HCEC 1CT (cell line): ENCODE results near the gene PPP1R13B.
"Not testable (repeated sequence)": the region's sequence is repeated elsewhere in the genome, so short reads cannot be mapped to it uniquely, and the experiment has no call there.

Experiments
- DNase-seq: peaks from one replicate; pipeline ENCODE4 v3.0.0-alpha.2; 2017

PPP1R13B gene

DNA sequence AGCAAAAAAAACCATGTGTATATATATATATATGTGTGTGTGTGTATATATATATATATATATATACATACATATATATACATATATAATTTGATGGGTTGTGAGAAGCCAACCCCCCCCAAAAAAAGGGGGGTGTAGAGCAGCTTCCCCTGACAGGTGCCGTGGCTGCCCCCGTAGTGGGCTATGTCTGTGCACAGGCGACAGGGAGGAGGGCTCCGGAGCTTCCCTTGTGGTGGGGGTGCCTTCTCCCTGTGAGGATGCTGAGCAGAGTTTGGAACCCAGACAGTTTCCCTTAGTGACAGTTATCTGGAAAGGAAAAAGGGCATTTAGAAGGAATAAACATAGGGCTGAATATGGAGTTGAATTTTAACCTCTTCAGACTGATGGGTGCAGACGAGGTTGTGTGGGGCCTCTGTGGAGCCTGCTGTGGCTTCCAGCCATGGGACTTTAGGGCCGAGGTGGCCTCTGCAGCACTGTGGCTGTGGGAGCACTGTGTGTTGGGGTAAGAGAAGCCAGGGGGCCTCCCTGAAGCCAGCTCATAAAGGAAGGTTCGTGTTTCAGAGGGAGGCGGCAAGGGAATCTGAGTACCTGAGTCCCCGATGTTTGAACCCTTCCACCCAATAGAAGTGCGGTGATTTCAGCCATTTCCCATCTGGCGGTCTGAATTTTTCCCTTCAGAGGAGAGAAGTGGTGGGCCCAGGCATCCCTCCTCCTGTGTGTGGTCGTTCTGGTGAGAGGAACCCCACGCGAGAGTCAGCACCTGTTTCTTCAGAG lies 151.9 kb downstream of the PPP1R13B start:
- no peak for DNase-seq

DNA sequence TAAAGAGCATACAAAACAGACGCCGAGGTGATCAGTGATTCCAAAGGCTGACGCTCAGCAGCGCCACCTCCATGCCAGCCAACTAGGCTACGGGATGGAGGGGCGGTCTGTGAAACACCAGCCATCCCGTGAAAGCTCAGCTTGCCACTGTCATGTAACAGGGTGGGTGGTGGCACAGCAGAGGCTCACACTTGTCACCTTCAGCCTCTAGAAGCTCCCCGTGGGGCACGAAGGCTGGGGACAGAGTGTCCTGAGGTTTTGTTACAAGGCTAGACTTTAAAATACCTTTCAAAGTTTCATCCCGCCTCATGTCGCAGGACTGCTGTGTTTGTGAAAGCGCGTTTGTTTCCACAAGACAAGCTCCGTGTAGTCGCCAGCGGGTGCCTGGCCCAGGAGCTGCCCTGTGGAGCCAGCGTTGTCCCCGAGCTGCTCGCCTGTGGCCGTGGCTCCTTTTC lies 152.8 kb downstream of the PPP1R13B start:
- DNase-seq, result no peak

DNA sequence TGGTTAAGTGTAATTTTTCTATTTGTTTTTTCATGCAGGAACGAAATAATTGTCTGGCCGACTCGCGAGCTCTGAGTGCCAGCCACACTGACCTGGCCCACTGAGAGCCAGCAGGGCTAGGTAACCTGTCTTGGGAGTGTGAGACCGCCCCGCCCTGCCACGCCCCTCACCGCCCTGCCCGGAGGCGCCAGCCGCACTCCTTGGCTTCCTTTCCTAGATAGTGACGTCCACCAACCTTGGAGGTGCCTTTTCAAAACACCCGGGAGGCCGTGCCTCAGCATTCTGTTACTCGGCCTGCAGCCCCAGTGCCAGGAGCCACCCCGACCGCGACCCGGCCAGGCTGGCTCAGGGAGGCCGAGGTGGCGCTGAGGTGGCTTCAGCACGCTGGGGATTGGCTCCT lies 153.9 kb downstream of the PPP1R13B start:
- DNase-seq, result no peak

DNA sequence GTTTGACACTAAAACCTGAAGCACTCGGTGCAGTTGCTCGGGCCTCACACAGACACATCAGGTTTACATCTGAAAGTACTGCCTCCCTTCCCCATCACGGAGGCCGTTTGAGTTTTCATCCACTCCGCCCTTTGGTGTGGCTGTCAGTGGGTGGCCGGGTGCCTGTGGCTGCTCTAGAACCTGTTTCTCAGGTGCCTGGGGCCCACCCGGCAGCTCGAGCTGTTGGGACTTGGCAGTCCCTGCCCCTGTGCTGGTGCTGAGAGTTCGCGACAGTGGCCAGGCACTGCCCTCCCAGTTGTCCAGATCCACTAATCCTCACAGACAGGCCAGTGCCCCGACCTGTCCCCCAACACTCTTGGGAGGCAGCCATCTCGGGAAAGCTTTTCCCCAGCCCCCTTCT lies 154.5 kb downstream of the PPP1R13B start:
- DNase-seq, result no peak

DNA sequence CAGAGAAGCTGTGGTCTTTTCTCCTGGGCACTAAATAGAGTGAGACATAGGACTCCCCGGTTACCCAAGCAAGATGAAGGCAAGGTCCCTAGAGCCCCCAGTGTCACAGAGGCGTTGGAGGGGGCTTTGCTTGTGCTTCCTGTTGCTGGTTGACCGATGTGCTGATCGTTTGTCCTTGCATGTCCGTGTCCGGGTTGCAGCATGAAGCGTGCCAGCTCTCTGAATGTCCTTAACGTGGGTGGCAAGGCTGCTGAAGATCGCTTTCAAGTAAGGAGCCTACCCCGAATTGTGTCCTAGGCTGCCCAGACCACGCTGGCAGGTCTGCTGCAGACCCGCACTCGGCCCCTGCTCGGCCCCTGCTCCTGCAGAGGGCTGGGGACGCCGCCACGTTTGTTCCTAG lies 155.2 kb downstream of the PPP1R13B start:
- no peak for DNase-seq

DNA sequence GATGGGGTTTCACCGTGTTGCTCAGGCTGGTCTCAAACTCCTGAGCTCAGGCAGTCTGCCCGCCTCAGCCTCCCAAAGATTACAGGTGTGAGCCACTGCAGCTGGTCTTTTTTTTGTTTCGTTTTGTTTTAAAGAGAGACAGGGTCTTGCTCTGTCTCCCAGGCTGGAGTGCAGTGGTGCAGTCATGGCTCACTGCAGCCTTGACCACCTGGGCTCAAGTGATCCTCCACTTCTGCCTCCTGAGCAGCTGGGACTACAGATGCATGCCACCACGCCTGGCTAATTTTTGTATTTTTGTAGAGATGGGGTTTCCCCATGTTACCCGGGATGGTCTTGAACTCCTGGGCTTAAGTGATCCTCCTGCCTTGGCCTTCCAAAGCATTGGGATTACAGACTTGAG lies 155.7 kb downstream of the PPP1R13B start:
- DNase-seq, result not testable (repeated sequence)

DNA sequence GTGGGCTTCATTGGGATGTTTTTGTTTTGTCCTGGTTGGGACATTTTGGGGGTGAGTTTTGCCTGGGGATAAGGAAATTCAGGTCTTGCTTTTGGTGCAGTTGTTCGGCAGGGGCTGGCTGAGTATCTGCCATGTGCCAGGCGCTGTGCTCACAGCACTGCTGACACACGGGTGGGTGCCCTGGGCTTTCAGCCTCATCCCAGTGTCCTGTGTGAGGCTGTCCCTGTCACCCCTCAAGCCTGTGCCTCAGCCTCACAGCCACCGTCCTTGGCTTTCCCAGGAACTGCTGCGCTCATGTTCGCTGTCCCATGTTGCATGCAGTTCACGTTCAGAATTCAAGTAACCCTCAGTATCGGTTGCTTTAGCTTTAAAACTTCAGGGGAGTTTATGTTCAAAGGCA lies 157.0 kb downstream of the PPP1R13B start:
- no peak for DNase-seq

DNA sequence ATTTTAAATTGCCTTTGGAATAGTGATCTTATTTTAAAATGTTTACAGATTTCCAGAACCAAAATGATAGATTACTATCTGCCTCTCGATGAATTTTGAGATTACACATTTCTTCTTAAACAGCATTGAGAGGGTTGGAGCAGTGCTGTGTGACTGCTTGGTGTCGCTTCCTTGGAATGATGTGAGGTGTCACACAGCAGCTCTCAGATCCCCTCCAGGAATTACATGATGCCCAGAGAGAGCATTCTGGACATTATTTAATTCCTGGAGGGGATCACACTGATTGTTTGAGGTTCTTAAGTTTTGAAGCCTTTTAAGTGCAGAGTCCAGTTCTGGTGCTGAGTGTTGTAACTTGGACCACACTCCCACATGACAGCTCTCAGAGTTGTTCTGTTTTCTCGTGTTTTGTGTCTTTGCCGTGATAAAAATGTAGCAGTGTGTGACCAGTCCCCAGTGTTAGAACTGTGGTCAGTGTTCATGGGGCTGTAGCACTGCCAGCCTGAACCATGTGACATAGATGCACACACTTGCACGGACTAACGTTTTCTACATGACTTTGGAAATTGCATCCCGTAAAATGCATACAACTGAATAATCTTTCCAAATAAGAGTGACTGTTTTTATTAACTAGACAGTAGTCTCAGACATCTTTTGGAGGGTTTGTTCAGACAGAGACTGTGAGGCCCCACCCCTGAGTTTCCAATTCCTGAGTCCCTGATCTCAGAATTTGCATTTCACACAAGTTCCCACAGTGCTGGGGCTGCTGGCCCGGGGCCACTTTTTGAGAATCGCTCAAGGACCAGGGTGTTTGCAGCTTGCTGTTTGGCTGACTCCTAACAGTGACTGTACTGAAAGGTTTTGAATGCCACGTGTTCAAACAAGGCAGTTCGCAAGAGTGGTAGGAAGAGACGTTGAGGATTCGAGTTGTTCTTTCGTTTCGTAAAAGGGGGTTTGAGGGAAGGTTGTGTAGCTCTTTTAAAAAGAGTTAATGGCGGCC lies 158.2 kb downstream of the PPP1R13B start:
- no peak for DNase-seq

DNA sequence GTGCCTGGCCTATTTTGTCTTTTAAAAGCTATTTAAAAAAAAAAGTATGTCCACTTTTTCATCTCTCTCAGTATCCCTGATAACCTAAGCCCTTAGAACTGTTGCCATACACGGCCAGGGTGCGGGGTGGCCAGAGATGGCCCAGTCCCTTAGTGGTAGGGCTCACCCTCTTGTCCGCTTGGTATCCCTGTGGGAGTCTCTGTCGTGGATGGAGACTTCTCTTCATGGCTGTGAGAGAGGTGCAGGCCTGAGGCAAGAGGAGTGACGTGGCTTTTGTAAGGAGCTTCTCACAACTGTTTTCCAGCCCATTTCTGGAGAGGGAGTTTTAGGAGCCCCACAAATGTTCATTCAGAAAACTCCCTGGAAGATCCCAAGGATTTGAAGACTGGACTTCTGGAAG lies 158.9 kb downstream of the PPP1R13B start:
- no peak for DNase-seq

DNA sequence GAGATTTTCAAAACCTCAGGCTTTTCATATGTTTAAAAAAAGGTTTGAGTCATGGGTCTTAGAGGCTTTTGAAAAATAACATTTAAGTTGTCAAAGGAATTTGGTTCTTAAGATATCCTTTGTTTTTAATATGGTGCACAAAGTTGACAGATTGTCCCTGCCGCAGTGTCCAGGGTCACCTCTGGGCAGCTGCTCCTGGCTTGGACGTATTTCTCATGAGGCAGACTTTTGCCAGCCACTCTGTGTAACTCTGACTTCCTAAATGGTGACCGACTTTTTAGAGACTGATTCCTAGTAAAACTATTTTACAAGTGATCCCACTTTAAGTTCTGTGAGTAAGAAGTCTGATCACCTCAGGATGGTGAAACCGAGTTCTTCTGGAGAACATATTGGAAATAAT lies 159.7 kb downstream of the PPP1R13B start:
- no peak for DNase-seq

DNA sequence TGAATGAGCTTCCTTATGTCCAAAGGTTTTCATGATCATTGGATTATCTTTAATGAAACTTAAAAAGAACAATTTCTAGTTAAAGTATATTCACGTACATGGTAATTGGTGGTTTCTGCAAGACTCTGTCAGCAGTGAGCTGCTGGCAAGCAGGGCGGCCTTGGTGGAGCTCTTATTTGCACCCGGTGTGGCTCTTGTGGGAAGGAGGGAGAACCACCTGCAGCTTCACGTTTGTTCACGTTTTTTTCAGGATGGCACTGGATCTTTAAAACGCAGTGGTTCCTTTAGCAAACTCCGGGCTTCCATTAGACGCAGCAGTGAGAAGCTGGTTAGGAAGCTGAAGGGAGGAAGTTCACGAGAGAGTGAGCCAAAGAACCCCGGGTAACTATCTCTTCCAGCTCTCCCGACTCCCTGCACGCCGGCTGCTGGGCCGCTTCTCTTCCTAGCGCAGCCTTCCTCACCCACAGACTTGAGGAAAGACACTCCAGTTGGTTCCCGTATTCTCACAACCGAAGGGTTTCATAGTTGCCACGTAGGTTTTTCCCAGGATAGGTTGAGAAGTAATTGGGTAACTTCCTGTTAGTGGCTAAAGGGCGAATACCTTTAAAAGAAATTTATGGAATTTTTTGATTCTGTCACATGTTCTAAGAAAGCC lies 160.4 kb downstream of the PPP1R13B start:
- DNase-seq, result no peak

DNA sequence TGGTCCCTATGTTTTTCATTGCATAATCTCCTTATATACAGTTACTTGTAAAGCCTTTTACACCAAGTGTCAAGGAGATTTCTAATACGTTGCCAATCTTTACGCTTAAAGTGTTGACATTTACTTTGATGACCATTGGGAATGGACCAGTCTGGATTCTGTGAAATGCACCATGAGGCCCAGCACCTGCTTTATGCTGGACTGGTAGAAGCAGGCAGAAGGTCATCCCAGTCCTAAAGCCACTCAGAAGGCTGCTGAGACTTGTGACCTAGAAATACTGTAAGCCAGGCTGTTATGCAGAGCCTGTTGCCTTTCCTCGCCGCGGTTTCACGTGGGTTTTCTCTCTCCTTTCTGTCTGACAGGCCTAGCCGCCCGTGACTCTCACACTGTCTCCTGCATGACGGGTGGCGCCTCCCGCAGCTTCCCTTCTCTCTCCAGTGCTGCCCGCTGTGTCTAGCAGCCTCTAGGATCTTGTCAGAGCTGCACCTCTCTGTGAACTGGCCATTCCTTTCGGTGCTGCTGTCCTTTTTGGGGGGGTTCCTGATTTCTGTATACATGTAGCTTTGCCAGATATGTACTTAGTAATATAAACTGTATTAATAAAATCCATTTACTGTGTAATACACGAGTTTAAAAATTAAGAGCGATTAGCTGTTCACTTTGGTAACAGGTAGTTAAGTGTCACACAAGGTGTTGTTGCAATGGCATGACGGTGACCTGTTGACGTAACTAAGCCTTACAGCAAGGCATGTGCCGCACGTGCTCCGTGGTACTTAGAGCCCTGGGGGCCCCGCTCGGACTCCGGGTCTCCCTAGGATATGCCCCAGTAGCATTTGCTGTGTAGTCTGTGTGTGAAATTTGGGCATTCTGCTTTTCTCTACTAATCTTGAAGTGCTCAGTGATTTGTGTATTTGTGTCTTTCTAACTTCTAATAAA lies 161.8 kb downstream of the PPP1R13B start:
- no peak for DNase-seq

DNA sequence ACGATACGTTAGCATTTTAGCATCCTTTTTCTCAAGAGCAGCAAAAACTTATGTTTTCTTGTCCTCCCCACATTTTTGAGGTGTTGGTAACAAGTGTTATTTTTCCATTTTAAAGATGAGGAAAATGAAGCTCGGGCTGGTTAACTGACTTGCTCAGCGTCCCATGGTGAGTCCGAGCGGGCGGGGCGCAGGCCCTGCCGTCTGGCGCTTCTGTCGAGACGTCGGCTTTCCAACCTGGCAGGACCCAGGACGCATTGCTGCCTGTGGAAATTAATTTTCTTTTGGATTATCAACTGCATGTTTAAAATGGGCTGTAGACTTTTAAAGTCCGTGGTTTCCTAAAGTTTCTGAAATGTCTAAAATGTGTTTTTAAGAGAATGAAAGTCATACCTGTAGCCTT lies 162.5 kb downstream of the PPP1R13B start:
- DNase-seq, result no peak

DNA sequence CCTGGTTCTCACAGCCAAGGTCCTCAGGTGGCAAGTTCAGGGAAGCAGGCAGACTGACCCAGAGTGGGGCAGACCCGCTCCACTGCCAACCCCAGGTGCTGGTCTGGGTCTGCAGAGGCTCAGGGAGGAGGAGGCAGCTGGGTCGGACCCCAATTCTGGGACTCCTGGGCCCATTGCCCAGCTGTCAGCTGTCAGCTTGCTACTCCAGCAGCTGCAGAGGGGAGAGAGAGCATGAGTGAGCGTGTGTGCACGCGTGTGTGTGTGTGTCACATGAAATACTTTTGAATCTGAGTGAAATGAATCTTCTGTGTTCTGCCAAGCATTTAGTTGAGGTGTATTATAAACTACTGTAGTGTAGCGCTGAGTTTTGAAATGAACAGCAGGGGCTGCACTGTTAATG lies 162.9 kb downstream of the PPP1R13B start:
- DNase-seq, result no peak
